22Rv1 (cell line): Measurements from ENCODE around the gene CACNG4.

Experiments
- H3K27ac ChIP-seq: fragments of 450-650 bp; 2 replicates; pipeline ENCODE4 v1.5.1; 2017
- CTCF ChIP-seq: fragments of 450-650 bp; IDR thresholded peaks from 2 replicates; pipeline ENCODE4 v1.5.1; 2017; ENCODE audit warnings: mild to moderate bottlenecking
- ZFX ChIP-seq: fragments of 450-650 bp; IDR thresholded peaks from 2 replicates; pipeline ENCODE4 v1.6.1; 2017; ENCODE audit warnings: antibody characterized with exemption, borderline replicate concordance

CACNG4 gene

GRCh38 chr17:66990047-66990446, 25.5 kb downstream of the CACNG4 start:
- H3K27ac ChIP-seq: no peak overlapping the region
- TF ChIP-seq ZFX (no peak), CTCF (no peak)

- TF ChIP-seq CTCF (no peak), ZFX (no peak)
- H3K27ac ChIP-seq: no peak overlapping the region
Measured at GRCh38 chr17:66992911-66993442, 28.5 kb downstream of the CACNG4 start.

GRCh38 chr17:66994361-66994760, 29.9 kb downstream of the CACNG4 start:
- TF ChIP-seq ZFX: no peak
- no peak for TF ChIP-seq CTCF
- H3K27ac ChIP-seq: no peak overlapping the region

- H3K27ac ChIP-seq: no peak overlapping the region
- no peak for TF ChIP-seq CTCF
Measured at GRCh38 chr17:66994930-66995535, 30.5 kb downstream of the CACNG4 start.

GRCh38 chr17:66995944-66996343, 31.4 kb downstream of the CACNG4 start:
- no peak overlapping the region for H3K27ac ChIP-seq
- TF ChIP-seq CTCF: no peak
- TF ChIP-seq ZFX: no peak

- TF ChIP-seq CTCF: no peak
- no peak overlapping the region for H3K27ac ChIP-seq
Measured at GRCh38 chr17:66996926-66997325, 32.4 kb downstream of the CACNG4 start.

GRCh38 chr17:67003231-67003630, 38.7 kb downstream of the CACNG4 start:
- TF ChIP-seq ZFX: no peak
- TF ChIP-seq CTCF: no peak
- H3K27ac ChIP-seq: no peak overlapping the region
